DMS 273 (cell line): ENCODE measurements around the gene SMIM8.

ENCODE experiments used
- DNase-seq: peaks from one replicate; lab custom pipeline; 2025; ENCODE audit not compliant: unreplicated experiment; lab: John Stamatoyannopoulos, UW

The SMIM8 gene

GRCh38 chr6:87384038-87384437, 61.6 kb downstream of the SMIM8 start:
- no peak for DNase-seq

GRCh38 chr6:87384449-87384848, 62.1 kb downstream of the SMIM8 start:
- no peak for DNase-seq

- peak; percentile 60 for DNase-seq
Observed at GRCh38 chr6:87391334-87391733, 68.9 kb downstream of the SMIM8 start.
